Measurements from ENCODE around the gene SFSWAP.

SFSWAP gene

GRCh38 chr12:131789638-131790037 lies 78.7 kb downstream of the SFSWAP start:
- TF ChIP-seq, protein P1, sequence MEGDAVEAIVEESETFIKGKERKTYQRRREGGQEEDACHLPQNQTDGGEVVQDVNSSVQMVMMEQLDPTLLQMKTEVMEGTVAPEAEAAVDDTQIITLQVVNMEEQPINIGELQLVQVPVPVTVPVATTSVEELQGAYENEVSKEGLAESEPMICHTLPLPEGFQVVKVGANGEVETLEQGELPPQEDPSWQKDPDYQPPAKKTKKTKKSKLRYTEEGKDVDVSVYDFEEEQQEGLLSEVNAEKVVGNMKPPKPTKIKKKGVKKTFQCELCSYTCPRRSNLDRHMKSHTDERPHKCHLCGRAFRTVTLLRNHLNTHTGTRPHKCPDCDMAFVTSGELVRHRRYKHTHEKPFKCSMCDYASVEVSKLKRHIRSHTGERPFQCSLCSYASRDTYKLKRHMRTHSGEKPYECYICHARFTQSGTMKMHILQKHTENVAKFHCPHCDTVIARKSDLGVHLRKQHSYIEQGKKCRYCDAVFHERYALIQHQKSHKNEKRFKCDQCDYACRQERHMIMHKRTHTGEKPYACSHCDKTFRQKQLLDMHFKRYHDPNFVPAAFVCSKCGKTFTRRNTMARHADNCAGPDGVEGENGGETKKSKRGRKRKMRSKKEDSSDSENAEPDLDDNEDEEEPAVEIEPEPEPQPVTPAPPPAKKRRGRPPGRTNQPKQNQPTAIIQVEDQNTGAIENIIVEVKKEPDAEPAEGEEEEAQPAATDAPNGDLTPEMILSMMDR (IDR thresholded peaks at IDR 0.05; ENCODE audit: insufficient read depth, low read length, poor library complexity, severe bottlenecking) = no peak
- no peak overlapping the region for H3K4me3 ChIP-seq (replicated peaks; ENCODE audit: low read depth, low read length)
- peaks cover 33% of the 10 kb centered on the region for H3K36me3 ChIP-seq (ENCODE audit: control insufficient read depth, insufficient read depth, low read length)
- no peak for DNase-seq (ENCODE audit: extremely low read depth, insufficient read length)
- no peaks in the 10 kb centered on the region for H3K27me3 ChIP-seq (replicated peaks; ENCODE audit: control insufficient read depth, insufficient read depth, low read length)

GRCh38 chr12:131793243-131794022 lies 82.5 kb downstream of the SFSWAP start:
- Histone ChIP-seq H3K4me3 (replicated peaks; ENCODE audit: low read depth, low read length) (no peak overlapping the region), H3K36me3 (ENCODE audit: control insufficient read depth, insufficient read depth, low read length) (peaks cover 22% of the 10 kb centered on the region), H3K27me3 (replicated peaks; ENCODE audit: control insufficient read depth, insufficient read depth, low read length) (no peaks in the 10 kb centered on the region)
- TF ChIP-seq, protein P1 (IDR thresholded peaks at IDR 0.05; ENCODE audit: insufficient read depth, low read length, poor library complexity, severe bottlenecking) = no peak
- no peak for DNase-seq (ENCODE audit: extremely low read depth, insufficient read length)

GRCh38 chr12:131794061-131794460 lies 83.2 kb downstream of the SFSWAP start:
- H3K4me3 ChIP-seq (replicated peaks; ENCODE audit: low read depth, low read length) = no peak overlapping the region
- DNase-seq (ENCODE audit: extremely low read depth, insufficient read length) = no peak
- no peaks in the 10 kb centered on the region for H3K27me3 ChIP-seq (replicated peaks; ENCODE audit: control insufficient read depth, insufficient read depth, low read length)
- TF ChIP-seq, protein P1 (IDR thresholded peaks at IDR 0.05; ENCODE audit: insufficient read depth, low read length, poor library complexity, severe bottlenecking) = no peak
- peaks cover 23% of the 10 kb centered on the region for H3K36me3 ChIP-seq (ENCODE audit: control insufficient read depth, insufficient read depth, low read length)

DNA sequence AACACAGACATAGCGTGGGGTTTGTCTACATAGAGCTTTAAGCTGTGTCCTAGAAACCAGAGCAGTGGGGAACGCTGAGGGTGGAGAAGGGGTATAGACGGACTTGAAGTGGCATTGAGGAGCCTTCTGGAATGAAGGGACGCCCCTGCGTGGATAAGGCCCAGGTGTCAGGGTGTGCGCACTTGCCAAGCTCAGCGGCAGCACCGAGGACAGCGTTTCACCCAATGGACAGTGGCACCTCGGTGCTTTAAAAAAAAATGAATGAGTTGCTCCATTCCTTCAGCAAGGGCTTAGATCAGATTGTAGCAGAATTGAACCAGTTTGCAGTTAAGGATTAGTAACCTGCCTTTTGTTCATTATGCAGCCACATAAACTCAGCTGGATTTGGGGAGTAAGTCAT lies 83.7 kb downstream of the SFSWAP start:
- Histone ChIP-seq H3K36me3 (ENCODE audit: control insufficient read depth, insufficient read depth, low read length) (peaks cover 22% of the 10 kb centered on the region), H3K27me3 (replicated peaks; ENCODE audit: control insufficient read depth, insufficient read depth, low read length) (no peaks in the 10 kb centered on the region), H3K4me3 (replicated peaks; ENCODE audit: low read depth, low read length) (no peak overlapping the region)
- DNase-seq (ENCODE audit: extremely low read depth, insufficient read length) = no peak
- TF ChIP-seq, protein P1 (IDR thresholded peaks at IDR 0.05; ENCODE audit: insufficient read depth, low read length, poor library complexity, severe bottlenecking) = no peak

- no peak overlapping the region for H3K4me3 ChIP-seq (replicated peaks; ENCODE audit: low read depth, low read length)
- peaks cover 22% of the 10 kb centered on the region for H3K36me3 ChIP-seq (ENCODE audit: control insufficient read depth, insufficient read depth, low read length)
- TF ChIP-seq, protein P1 (IDR thresholded peaks at IDR 0.05; ENCODE audit: insufficient read depth, low read length, poor library complexity, severe bottlenecking) = no peak
- no peak for DNase-seq (ENCODE audit: extremely low read depth, insufficient read length)
- no peaks in the 10 kb centered on the region for H3K27me3 ChIP-seq (replicated peaks; ENCODE audit: control insufficient read depth, insufficient read depth, low read length)
Observed at GRCh38 chr12:131795064-131795463, 84.2 kb downstream of the SFSWAP start.

Measured in GM06990 (cell line).